SK-N-SH (cell line): Measurements from ENCODE around the gene BTBD10. TPM values are rescaled to one million over a fixed set of nuclear protein-coding genes. Genes with fewer than 3 reads are reported as not detected.

Experiments
- CTCF ChIA-PET: fragments of 300-600, 350-600 bp; formaldehyde crosslinking; extraction: SDS; loops from one replicate; lab custom pipeline; 2021; lab: Yijun Ruan, JAX
- POLR2A ChIA-PET: fragments of 350-600 bp; sonication (Branson Sonifier 250); formaldehyde crosslinking; extraction: SDS; loops from one replicate; lab custom pipeline; 2020; ENCODE audit warnings: antibody characterized with exemption, inconsistent platforms; lab: Yijun Ruan, JAX
- DNase-seq: peaks from one replicate; pipeline ENCODE4 v3.0.0; 2012
- H2AFZ ChIP-seq: fragments of 200-600 bp; sonication (generic); 2 replicates; pipeline ENCODE4 v1.8.1; 2016; ENCODE audit warnings: antibody characterized with exemption, mild to moderate bottlenecking, low read depth
- H3F3A ChIP-seq: fragments of 200-600 bp; sonication (generic); replicated peaks from 2 replicates; pipeline ENCODE3; 2016; ENCODE audit warnings: antibody characterized with exemption, mild to moderate bottlenecking; ENCODE audit not compliant: insufficient read depth
- H3K27ac ChIP-seq, 2 experiments: fragments of 200-500 bp in 1 of 2; fragments of 200-600 bp in 1 of 2; sonication (Bioruptor generic) in 1 of 2; sonication (generic), shearing (Covaris generic) in 1 of 2; 2 replicates each; pipeline versions ENCODE4 v1.5.1 to v1.6.1; 2014 to 2016; ENCODE audit warnings: low read depth in 2 of 2, inconsistent platforms in 1 of 2, low read length in 1 of 2, mild to moderate bottlenecking in 1 of 2, mixed read lengths in 1 of 2
- H3K27me3 ChIP-seq: fragments of 200-600 bp; sonication (generic), shearing (Covaris generic); 2 replicates; pipeline ENCODE4 v1.6.1; 2016; ENCODE audit warnings: mixed run types; ENCODE audit not compliant: insufficient read depth
- H3K36me3 ChIP-seq, 2 experiments: fragments of 200-500 bp in 1 of 2; fragments of 200-600 bp in 1 of 2; sonication (Bioruptor generic) in 1 of 2; sonication (generic) in 1 of 2; replicated peaks in 1 of 2; 2 replicates each; pipeline versions ENCODE3 to v1.5.1; 2014 to 2016; ENCODE audit warnings: low read length in 1 of 2, mild to moderate bottlenecking in 1 of 2; ENCODE audit not compliant: insufficient read depth in 2 of 2, control insufficient read depth in 1 of 2
- H3K4me1 ChIP-seq, 2 experiments: fragments of 200-500 bp in 1 of 2; fragments of 200-600 bp in 1 of 2; sonication (Bioruptor generic) in 1 of 2; sonication (generic), shearing (Covaris generic) in 1 of 2; 2 replicates each; pipeline versions ENCODE4 v1.5.1 to v1.6.1; 2014 to 2016; ENCODE audit warnings: low read depth in 1 of 2, low read length in 1 of 2, mixed run types in 1 of 2; ENCODE audit not compliant: insufficient read depth in 2 of 2, control insufficient read depth in 1 of 2
- H3K4me2 ChIP-seq: fragments of 200-600 bp; sonication (generic), shearing (Covaris generic); 2 replicates; pipeline ENCODE4 v1.6.1; 2017; ENCODE audit warnings: mixed run types
- H3K4me3 ChIP-seq, 2 experiments: fragments of 200-500 bp in 1 of 2; fragments of 200-600 bp in 1 of 2; sonication (Bioruptor generic) in 1 of 2; sonication (generic), shearing (Covaris generic) in 1 of 2; 2 replicates each; pipeline versions ENCODE4 v1.5.1 to v1.8.1; 2014 to 2016; ENCODE audit warnings: low read depth in 2 of 2, inconsistent platforms in 1 of 2, low read length in 1 of 2, mild to moderate bottlenecking in 1 of 2, mixed read lengths in 1 of 2, moderate library complexity in 1 of 2
- H3K79me2 ChIP-seq: fragments of 200-600 bp; sonication (generic); 2 replicates; pipeline ENCODE4 v1.8.1; 2017; ENCODE audit warnings: mild to moderate bottlenecking; ENCODE audit not compliant: insufficient read depth
- H3K9ac ChIP-seq: fragments of 200-600 bp; sonication (generic); 2 replicates; pipeline ENCODE4 v1.6.1; 2017; ENCODE audit warnings: mixed run types
- H3K9me2 ChIP-seq: fragments of 200-600 bp; sonication (generic); 2 replicates; pipeline ENCODE4 v1.6.1; 2017; ENCODE audit warnings: mixed run types
- H3K9me3 ChIP-seq: fragments of 200-600 bp; sonication (generic); 2 replicates; pipeline ENCODE4 v1.6.1; 2017; ENCODE audit warnings: mixed run types, mild to moderate bottlenecking, moderate library complexity
- H4K20me1 ChIP-seq: fragments of 200-600 bp; sonication (generic); 2 replicates; pipeline ENCODE4 v1.6.1; 2017; ENCODE audit warnings: mild to moderate bottlenecking, mixed run types; ENCODE audit not compliant: insufficient read depth
- CHD2 ChIP-seq: fragments of 150-350 bp; IDR thresholded peaks from 2 replicates; pipeline ENCODE4 v1.6.1; 2018; ENCODE audit warnings: low read length; ENCODE audit not compliant: partially characterized antibody
- CTCF ChIP-seq: fragments of 200-600 bp; sonication (generic); IDR thresholded peaks from 2 replicates; pipeline ENCODE4 v1.6.1; 2017; ENCODE audit warnings: antibody characterized with exemption, mild to moderate bottlenecking, moderate library complexity
- EZH2phosphoT487 ChIP-seq: fragments of 200-600 bp; sonication (generic); IDR thresholded peaks from 2 replicates; pipeline ENCODE4 v1.6.1; 2017; ENCODE audit warnings: low read depth, mixed run types, mild to moderate bottlenecking, antibody characterized with exemption, moderate library complexity, borderline replicate concordance
- FOXJ3 ChIP-seq: sonication (generic); formaldehyde crosslinking; IDR thresholded peaks from 2 replicates; pipeline ENCODE4 v1.5.1; 2020; ENCODE audit warnings: mild to moderate bottlenecking, missing genetic modification reagents
- FOXM1 ChIP-seq: IDR thresholded peaks from 2 replicates; pipeline ENCODE4 v1.4.0; 2012; ENCODE audit warnings: low read depth, mild to moderate bottlenecking
- GATA2 ChIP-seq: sonication (generic); formaldehyde crosslinking; IDR thresholded peaks from 2 replicates; pipeline ENCODE4 v1.5.0; 2020; ENCODE audit warnings: mild to moderate bottlenecking, missing genetic modification reagents
- IRF3 ChIP-seq: fragments of 150-350 bp; IDR thresholded peaks from 2 replicates; pipeline ENCODE4 v1.6.1; 2016; ENCODE audit warnings: mild to moderate bottlenecking, low read depth, low read length
- MEF2A ChIP-seq: IDR thresholded peaks from 2 replicates; pipeline ENCODE4 v1.4.0; 2012; ENCODE audit warnings: low read depth, borderline replicate concordance
- NRF1 ChIP-seq: IDR thresholded peaks from 2 replicates; pipeline ENCODE4 v1.6.1; 2012; ENCODE audit warnings: low read depth, mild to moderate bottlenecking, low read length
- POLR2AphosphoS5 ChIP-seq: IDR thresholded peaks from 2 replicates; pipeline ENCODE4 v1.6.1; 2012; ENCODE audit warnings: low read depth, low read length
- RAD21 ChIP-seq: IDR thresholded peaks from 2 replicates; pipeline ENCODE4 v1.6.1; 2012; ENCODE audit warnings: mild to moderate bottlenecking, low read length
- REST ChIP-seq: IDR thresholded peaks from 2 replicates; pipeline ENCODE4 v1.6.1; 2012; ENCODE audit warnings: mild to moderate bottlenecking, low read depth, low read length, moderate library complexity
- SMC3 ChIP-seq: IDR thresholded peaks from 2 replicates; pipeline ENCODE4 v1.6.1; 2012; ENCODE audit warnings: low read depth, low read length, improper control_type of control experiment
- TCF12 ChIP-seq: IDR thresholded peaks from 2 replicates; pipeline ENCODE4 v1.4.0; 2012
- TEAD4 ChIP-seq: IDR thresholded peaks from 2 replicates; pipeline ENCODE4 v1.4.0; 2012; ENCODE audit warnings: mild to moderate bottlenecking, borderline replicate concordance; ENCODE audit not compliant: insufficient read depth
- USF2 ChIP-seq: fragments of 150-350 bp; IDR thresholded peaks from 2 replicates; pipeline ENCODE4 v1.6.1; 2017; ENCODE audit warnings: antibody characterized with exemption, low read length, low read depth, borderline replicate concordance
- WGBS: methylation state at CpG from one replicate; pipeline ENCODE4 v1.1.6; 2017; ENCODE audit warnings: low lambda C conversion rate; 5-methylcytosine and 5-hydroxymethylcytosine counted together
- polyA plus RNA-seq, 3 experiments: library from polyadenylated mRNA; depleted of rRNA; stranded (reverse); fragments of >200 nt; gene quantifications; 2 replicates each; pipeline ENCODE4 v1.2.3, GENCODE V29; 2012
- TF ChIP-seq, protein P1 (sequence below): IDR thresholded peaks from 2 replicates; pipeline ENCODE4; 2012
- TF ChIP-seq, protein P2 (sequence below): IDR thresholded peaks from 2 replicates; pipeline ENCODE4 v1.4.0; 2012; ENCODE audit warnings: low read depth, borderline replicate concordance
- TF ChIP-seq, protein P3 (sequence below): IDR thresholded peaks from 2 replicates; pipeline ENCODE4 v1.4.0; 2012; ENCODE audit warnings: low read depth

BTBD10 gene
- polyA plus RNA-seq, 1 of the 3 experiments (the other 2 are of a cell fraction) = 23.0 TPM

GRCh38 chr11:13480198-13480597 is 17.2 kb upstream of the BTBD10 start:
- no peak for DNase-seq
- Histone ChIP-seq H3K9me2 (no peaks in the 10 kb centered on the region), H3K4me2 (no peak overlapping the region), H3F3A (no peaks in the 10 kb centered on the region), H4K20me1 (no peaks in the 10 kb centered on the region), H3K79me2 (no peaks in the 10 kb centered on the region), H3K36me3 (no peaks in the 10 kb centered on the region), H3K4me1 (no peaks in the 10 kb centered on the region), H3K4me3 (no peak overlapping the region), H3K9me3 (peaks cover 4% of the 10 kb centered on the region; the same call in 1 of the 2 replicates), H3K9ac (no peak overlapping the region), H2AFZ (no peak overlapping the region), H3K27me3 (no peaks in the 10 kb centered on the region; the same call in 1 of the 2 replicates), H3K27ac (no peak overlapping the region)
- POLR2A ChIA-PET = no interaction called here
- CTCF ChIA-PET = interaction anchor here (1.2 kb wide), 1 partner anchor 95 kb away, joined by 3 read pairs; no protein-coding TSS in a partner anchor
- no peak for TF ChIP-seq SMC3
- TF ChIP-seq EZH2phosphoT487 = no peak
- no peak for TF ChIP-seq CTCF
- no peak for TF ChIP-seq FOXM1
- no peak for TF ChIP-seq NRF1
- no peak for TF ChIP-seq TEAD4
- no peak for TF ChIP-seq MEF2A
- no peak for TF ChIP-seq POLR2AphosphoS5
- no peak for TF ChIP-seq TCF12
- TF ChIP-seq RAD21 = no peak
- TF ChIP-seq IRF3 = no peak
- TF ChIP-seq, protein P1, sequence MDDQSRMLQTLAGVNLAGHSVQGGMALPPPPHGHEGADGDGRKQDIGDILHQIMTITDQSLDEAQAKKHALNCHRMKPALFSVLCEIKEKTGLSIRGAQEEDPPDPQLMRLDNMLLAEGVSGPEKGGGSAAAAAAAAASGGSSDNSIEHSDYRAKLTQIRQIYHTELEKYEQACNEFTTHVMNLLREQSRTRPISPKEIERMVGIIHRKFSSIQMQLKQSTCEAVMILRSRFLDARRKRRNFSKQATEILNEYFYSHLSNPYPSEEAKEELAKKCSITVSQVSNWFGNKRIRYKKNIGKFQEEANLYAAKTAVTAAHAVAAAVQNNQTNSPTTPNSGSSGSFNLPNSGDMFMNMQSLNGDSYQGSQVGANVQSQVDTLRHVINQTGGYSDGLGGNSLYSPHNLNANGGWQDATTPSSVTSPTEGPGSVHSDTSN = no peak
- TF ChIP-seq REST = no peak
- TF ChIP-seq USF2 = no peak
- TF ChIP-seq, protein P2, sequence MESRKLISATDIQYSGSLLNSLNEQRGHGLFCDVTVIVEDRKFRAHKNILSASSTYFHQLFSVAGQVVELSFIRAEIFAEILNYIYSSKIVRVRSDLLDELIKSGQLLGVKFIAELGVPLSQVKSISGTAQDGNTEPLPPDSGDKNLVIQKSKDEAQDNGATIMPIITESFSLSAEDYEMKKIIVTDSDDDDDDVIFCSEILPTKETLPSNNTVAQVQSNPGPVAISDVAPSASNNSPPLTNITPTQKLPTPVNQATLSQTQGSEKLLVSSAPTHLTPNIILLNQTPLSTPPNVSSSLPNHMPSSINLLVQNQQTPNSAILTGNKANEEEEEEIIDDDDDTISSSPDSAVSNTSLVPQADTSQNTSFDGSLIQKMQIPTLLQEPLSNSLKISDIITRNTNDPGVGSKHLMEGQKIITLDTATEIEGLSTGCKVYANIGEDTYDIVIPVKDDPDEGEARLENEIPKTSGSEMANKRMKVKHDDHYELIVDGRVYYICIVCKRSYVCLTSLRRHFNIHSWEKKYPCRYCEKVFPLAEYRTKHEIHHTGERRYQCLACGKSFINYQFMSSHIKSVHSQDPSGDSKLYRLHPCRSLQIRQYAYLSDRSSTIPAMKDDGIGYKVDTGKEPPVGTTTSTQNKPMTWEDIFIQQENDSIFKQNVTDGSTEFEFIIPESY = no peak
- TF ChIP-seq, protein P3, sequence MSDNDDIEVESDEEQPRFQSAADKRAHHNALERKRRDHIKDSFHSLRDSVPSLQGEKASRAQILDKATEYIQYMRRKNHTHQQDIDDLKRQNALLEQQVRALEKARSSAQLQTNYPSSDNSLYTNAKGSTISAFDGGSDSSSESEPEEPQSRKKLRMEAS = no peak
- TF ChIP-seq CHD2 = no peak
- TF ChIP-seq GATA2 (CRISPR knock-in tag) = no peak
- no peak for TF ChIP-seq FOXJ3 (CRISPR knock-in tag)
- WGBS = 12% methylated on average over 8 of the region's 9 CpGs
